NT2/D1 (cell line): ENCODE measurements around the gene PRKG1.

Experiments
- YY1 ChIP-seq: IDR thresholded peaks from 2 replicates; pipeline ENCODE4 v1.6.1; 2011; ENCODE audit not compliant: insufficient read length, insufficient read depth
- ZNF274 ChIP-seq: IDR thresholded peaks from 2 replicates; pipeline ENCODE4 v1.6.1; 2011; ENCODE audit warnings: mild to moderate bottlenecking, low read depth, low read length

DNA sequence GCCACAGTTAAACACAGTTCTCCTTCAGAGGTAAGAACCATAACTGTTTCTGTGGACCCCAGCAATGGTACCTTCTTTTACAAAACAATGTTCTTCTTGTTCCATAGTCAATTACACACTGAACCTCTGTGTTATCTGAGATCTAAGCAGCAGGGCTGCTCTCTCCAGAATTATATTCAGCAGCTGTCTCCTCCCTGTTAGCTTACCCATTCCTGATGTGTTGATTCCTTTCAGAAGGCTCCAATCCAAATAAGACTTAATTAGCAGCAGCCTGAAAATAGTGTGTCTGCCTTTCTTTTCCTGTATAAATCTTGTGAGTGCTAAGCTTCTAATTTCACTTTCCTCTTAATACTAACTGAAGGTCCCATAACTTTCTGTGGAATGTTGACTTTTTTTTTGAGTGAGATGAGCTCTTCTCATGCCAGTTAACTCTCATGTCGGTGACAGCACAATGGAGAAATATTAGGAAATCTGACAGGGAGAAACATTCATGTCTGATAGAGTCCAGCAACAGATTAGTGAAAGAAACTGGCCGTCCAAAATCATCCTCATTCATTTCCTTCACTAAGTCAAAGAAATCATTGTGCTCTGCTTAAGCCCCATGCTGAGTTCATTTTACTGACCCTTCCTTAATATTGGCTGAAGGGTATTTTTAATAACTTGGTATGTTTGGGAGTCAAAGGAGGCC is 226.5 kb downstream of the PRKG1 start:
- TF ChIP-seq ZNF274: no peak
- TF ChIP-seq YY1: no peak
